GM21717 (cell line): ENCODE measurements around the gene FAM151A.

ENCODE experiments used
- ATAC-seq: cut with Tn5 transposase; IDR thresholded peaks from one replicate; pipeline ENCODE4 v1.9.1; 2021; ENCODE audit warnings: mild to moderate bottlenecking, moderate library complexity; ENCODE audit not compliant: unreplicated experiment

The FAM151A gene

GRCh38 chr1:54623216-54624007, at the start of gene FAM151A:
TSS of gene FAM151A (minus strand) at chr1:54623525. CDS start at chr1:54623395, 130 bp downstream.
- no peak for ATAC-seq

GRCh38 chr1:54671985-54672608, 48.8 kb upstream of the FAM151A start:
- ATAC-seq = no peak

- ATAC-seq = no peak
These were observed 45.2 kb upstream of the FAM151A start for GRCh38 chr1:54668567-54668966.

DNA sequence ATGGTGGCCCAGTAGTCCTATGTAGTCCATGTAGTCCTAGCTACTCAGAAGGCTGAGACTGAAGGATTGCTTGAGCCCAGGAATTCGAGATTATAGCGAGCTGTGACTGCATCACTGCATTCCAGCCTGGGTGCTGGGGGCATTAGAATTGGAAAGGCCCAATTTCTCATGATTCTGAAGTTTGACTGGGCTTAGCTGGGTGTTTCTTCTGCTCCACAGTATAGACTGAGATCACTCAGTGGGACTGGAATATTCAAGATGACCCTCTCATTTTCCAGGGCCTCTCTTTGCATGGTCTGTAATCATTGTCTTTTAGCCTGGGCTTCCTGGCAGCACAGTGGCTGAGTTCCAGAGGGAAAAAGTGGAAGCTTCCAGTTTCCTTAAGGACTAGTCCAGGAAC, 44.5 kb upstream of the FAM151A start:
- no peak for ATAC-seq

- ATAC-seq = no peak
These were observed 43.0 kb upstream of the FAM151A start for GRCh38 chr1:54666333-54666732.

DNA sequence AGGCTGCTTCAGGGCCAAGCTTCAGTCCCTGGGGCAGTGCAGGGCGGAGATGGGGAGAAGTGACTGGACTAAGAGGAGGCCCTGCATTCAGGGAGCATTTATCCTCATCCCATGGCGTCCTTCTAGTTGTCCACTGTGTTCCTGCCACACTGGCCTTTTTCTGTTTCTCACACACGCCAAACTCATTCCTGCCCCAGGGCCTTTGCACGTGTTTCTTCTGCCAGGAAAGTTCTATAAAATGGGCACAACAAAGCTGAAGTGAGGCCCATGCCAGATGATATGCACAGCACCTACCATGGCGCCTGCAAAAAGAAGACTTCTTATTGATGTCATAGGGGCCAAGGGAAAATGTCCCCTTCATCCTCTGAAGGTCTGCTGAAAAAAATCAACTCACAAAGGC, 42.5 kb upstream of the FAM151A start:
- no peak for ATAC-seq

DNA sequence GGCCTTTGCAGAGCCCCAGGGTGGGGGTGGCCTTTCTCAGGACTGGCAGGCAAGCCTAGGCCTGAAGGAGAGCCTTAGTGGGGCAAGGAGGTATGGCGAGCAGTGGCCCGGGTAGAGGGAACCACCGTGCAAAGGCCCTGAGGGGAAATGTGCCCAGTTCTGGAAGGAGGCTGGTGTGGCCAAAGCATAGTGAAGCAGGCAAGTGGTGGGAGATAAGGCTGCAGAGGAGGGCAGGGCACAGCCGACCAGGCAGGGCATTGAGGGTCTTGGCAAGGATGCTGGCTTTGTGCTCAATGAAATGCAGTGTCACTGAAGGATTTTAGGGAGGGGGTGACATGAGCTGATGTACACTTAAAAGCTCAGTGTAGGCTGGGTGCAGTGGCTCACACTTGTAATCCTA, 41.0 kb upstream of the FAM151A start:
- no peak for ATAC-seq

DNA sequence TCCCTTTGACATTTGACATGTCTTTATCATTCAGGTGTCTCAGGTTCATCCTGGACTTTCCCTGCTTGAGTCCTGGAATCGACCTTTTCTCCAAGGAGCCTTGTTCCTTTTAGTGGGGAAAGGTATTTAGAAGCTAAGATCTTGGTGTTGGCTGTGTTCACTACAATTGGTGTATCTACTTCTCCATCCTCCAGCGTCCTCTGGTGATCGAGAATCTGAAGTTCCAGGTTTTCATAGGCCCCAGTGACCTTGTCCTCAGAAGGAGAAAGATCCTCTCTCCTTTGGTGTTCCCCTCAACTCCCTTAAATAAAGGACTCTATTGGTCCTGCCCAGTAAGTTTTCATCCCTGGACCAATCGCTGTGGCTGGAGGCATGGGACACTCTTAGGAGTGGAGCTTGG, 40.4 kb upstream of the FAM151A start:
- ATAC-seq = no peak

- ATAC-seq = no peak
These were observed 35.0 kb upstream of the FAM151A start for GRCh38 chr1:54658164-54658913.

DNA sequence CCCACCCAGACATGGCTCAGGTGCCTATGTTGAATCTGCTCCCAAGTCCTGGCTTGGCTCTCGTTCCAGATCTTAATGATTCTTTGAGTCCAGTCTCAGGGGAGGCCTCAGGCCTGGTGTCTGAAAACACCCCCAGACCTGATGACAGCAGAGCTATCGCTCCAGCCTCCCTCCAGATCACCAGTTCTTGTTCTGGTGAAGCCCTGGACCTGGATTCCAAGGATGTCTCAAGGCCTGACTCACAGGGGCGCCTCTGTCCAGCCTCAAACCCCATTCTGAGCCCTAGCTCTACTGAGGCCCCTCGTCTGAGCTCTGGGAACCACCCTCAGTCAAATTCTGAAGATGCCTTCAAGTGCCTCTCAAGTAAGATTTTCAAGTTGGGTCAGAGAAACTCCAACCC, 29.7 kb upstream of the FAM151A start:
- no peak for ATAC-seq

- no peak for ATAC-seq
These were observed 28.8 kb upstream of the FAM151A start for GRCh38 chr1:54652168-54652567.

DNA sequence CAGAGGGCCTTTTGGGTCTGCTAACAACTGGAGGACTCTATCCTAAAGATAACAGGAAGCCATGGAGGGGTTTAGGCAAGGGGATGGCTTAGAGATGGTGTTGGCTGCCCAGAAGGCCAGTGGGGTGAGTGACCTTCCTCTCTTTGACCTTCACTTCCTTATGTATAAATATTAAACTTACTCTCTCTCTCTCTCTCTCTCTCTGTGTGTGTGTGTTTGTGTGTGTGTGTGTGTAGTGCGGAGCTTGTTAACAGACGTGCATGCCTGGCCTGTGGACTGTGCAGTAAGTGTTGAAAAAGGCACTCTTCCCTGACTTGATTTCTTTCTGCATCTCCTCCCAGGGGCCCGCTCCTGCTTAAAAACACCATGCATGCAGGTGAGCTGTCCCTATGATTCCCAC, 28.3 kb upstream of the FAM151A start:
- ATAC-seq = no peak

- ATAC-seq = no peak
These were observed 27.1 kb upstream of the FAM151A start for GRCh38 chr1:54650417-54650816.

- ATAC-seq = no peak
These were observed 26.6 kb upstream of the FAM151A start for GRCh38 chr1:54649921-54650320.

- no peak for ATAC-seq
These were observed 26.0 kb upstream of the FAM151A start for GRCh38 chr1:54649130-54649898.

DNA sequence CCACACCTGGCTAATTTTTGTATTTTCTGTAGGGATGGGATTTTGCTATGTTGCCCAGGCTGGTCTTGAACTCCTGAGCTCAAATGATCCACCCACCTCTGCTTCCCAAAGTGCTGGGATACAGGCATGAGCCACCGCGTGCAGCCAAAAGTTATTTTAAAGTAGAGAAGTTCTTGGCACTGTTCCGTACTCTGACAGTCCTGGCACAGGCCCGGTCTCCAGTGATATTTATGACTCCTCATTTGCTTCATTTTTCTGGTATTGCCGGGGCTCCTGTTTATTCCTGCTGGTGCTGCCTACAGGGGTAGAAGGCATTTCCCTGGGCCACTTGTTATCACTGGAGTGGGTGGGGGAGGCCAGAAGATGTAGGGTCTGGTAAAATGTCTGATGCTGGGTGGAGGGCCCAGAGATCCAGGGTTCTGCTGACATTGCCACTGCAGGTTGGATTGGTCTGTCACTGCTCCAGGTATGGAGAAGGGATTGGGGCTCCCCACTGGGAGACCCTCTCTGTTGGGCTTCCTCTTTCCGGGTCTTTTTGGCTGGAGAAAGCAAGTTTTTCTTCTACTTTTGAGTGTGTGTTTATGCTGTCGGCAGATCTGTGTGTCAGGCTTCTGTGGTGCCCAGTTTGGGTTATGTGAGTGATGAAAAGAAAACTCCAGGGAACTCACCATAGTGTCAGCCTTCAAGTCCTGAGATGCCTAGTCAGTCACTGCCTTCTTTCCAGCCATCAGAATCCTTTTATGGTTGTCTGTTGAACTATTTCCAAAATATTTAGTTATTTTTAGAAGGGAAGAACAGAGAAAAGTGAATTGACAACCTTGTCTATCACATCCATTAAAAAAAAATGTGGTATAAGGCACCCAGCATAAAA, 22.7 kb upstream of the FAM151A start:
- ATAC-seq = no peak

GRCh38 chr1:54643736-54644135, 20.4 kb upstream of the FAM151A start:
- no peak for ATAC-seq

DNA sequence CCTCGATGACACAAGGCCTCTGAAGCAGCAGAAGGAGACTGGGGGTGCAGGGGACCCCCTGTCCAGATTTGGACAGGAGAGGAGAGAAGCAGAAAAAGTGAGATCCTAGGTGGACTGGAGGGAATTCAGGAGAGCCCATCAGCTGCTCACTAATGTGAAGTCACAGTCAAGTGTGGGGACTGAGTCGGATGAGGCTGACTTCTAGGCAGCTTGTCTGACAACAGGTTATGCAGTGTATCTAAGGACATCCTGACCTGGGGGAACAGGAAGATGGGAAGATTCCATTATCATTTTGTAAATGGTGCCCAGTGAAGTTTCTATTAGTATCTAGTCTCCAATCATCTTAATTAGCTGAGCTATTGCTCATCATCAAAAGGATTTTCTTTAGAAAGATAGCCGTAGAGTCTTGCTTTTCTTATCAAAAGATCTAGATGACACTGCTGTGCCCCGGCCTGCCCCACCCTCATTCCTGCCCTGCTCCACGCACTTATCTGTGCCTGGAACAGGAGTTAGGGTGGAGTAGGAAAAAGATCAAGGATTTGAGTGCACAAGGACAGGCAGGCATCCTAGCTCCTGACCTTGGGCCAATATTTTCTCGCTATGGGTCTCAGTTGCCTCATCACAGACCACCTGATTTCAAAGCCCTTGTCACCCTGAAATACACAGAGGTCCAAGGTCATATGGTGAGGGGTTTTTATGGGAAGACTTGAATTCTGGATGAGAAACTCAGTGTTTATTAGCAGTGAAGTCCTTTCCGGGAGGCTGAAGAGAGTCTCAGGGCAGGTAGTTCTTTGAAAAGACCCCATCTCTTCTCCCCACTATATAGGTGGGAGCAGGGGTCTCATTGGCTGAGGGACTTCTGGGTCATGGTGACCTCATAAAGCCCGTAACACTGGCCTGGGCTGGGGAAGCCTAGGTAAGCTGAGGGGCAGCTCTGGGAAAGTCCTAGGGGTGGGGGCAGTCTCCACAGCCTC, 17.8 kb upstream of the FAM151A start, which contains the start of gene MROH7:
TSS of gene MROH7 (plus strand) at position 924 of the 974 bp plus-strand sequence. CDS start 11,141 bp downstream, outside the sequence.
- ATAC-seq = no peak

DNA sequence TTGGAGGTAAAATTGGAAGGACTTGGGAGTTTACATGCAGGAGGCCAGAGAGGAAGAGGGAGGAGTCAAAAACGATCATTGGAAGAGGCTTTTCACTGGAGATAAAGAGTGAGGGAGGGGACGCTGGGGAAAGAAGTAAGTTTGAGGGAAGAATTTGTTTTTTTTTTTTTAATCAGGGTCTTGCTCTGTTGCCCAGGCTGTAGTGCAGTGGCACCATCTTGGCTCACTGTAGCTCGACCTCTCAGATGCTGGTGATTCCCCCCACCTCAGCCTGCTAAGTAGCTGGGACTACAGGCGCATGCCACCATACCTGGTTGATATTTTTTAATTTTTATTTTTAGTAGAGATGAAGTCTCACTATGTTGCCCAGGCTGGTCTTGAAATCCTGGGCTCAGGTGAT, 17.0 kb upstream of the FAM151A start:
- no peak for ATAC-seq
